GM12878 (cell line): ENCODE data around the gene TRMT13. TPM values are rescaled to one million over a fixed set of nuclear protein-coding genes. Genes with fewer than 3 reads are reported as not detected.

Experiments
- ATAC-seq: fragments of 200-7000 bp; cut with Tn5 transposase; 3 replicates; pipeline ENCODE4 v1.9.1; 2020; ENCODE audit warnings: mild to moderate bottlenecking, moderate library complexity
- BruUV-seq: library from RNA; stranded (reverse); fragments of 400-500 nt; replicated peaks from 2 replicates; lab custom pipeline; 2021; lab: Mats Ljungman, UMichigan
- CTCF ChIA-PET: fragments of 300-600 bp; sonication (Branson Sonifier 250); formaldehyde crosslinking; extraction: SDS; loops from one replicate; lab custom pipeline; 2021; ENCODE audit warnings: inconsistent platforms; lab: Yijun Ruan, JAX
- POLR2A ChIA-PET: fragments of 350-600 bp; formaldehyde crosslinking; extraction: SDS; loops from one replicate; lab custom pipeline; 2021; ENCODE audit warnings: inconsistent platforms; lab: Charles Lee
- RAD21 ChIA-PET: fragments of 300-600 bp; sonication (Branson Sonifier 250); formaldehyde crosslinking; loops from one replicate; lab custom pipeline; 2023; ENCODE audit warnings: antibody characterized with exemption; ENCODE audit not compliant: unreplicated experiment; lab: Charles Lee
- SMC1A ChIA-PET: fragments of 300-600 bp; sonication (Branson Sonifier 250); formaldehyde crosslinking; loops from one replicate; lab custom pipeline; 2023; ENCODE audit not compliant: unreplicated experiment, uncharacterized antibody; lab: Charles Lee
- DNase-seq: peaks from one replicate; pipeline ENCODE4 v3.0.0-alpha.2; 2011; ENCODE audit warnings: low read depth, low spot score
- FAIRE-seq: peaks from 3 replicates; lab custom pipeline; 2011; peaks lifted over from hg19 to GRCh38; lab: Jason Lieb, UNC
- H2AFZ ChIP-seq: 2 replicates; pipeline ENCODE4 v1.6.0; 2011; ENCODE audit warnings: low read depth, low read length, control low read depth; ENCODE audit not compliant: control insufficient read depth
- H3K27ac ChIP-seq: 2 replicates; pipeline ENCODE4 v1.5.1; 2011; ENCODE audit warnings: control low read depth; ENCODE audit not compliant: control insufficient read depth, insufficient read depth
- H3K27me3 ChIP-seq, 2 experiments: replicated peaks in 1 of 2; 2 replicates each; pipeline versions ENCODE4 v1.6.0 to v1.6.1; 2011; ENCODE audit warnings: low read length in 1 of 2; ENCODE audit not compliant: control insufficient read depth in 2 of 2, insufficient read depth in 2 of 2
- H3K36me3 ChIP-seq, 2 experiments: 2 replicates each; pipeline ENCODE4 v1.5.1; 2011; ENCODE audit warnings: low read length in 1 of 2; ENCODE audit not compliant: control insufficient read depth in 2 of 2, insufficient read depth in 2 of 2
- H3K4me1 ChIP-seq: 2 replicates; pipeline ENCODE4 v1.6.1; 2011; ENCODE audit warnings: mild to moderate bottlenecking, low read length, moderate library complexity, mixed read lengths; ENCODE audit not compliant: control insufficient read depth, insufficient read depth
- H3K4me2 ChIP-seq: 2 replicates; pipeline ENCODE4 v1.6.0; 2011; ENCODE audit warnings: control low read depth; ENCODE audit not compliant: control insufficient read depth, insufficient read depth
- H3K4me3 ChIP-seq: fragments of 200-600 bp; sonication (generic); 2 replicates; pipeline ENCODE4 v1.5.1; 2016
- H3K79me2 ChIP-seq: 2 replicates; pipeline ENCODE4 v1.6.0; 2011; ENCODE audit warnings: low read length; ENCODE audit not compliant: control insufficient read depth, insufficient read depth
- H3K9ac ChIP-seq: 2 replicates; pipeline ENCODE4 v1.8.0; 2011; ENCODE audit warnings: low read length, control low read depth, mixed read lengths; ENCODE audit not compliant: control insufficient read depth, insufficient read depth
- H3K9me3 ChIP-seq: replicated peaks from 3 replicates; pipeline ENCODE4 v1.5.1; 2011; ENCODE audit warnings: mild to moderate bottlenecking, low read length; ENCODE audit not compliant: control insufficient read depth, insufficient read depth
- H4K20me1 ChIP-seq: 2 replicates; pipeline ENCODE4 v1.6.0; 2011; ENCODE audit not compliant: control insufficient read depth, insufficient read depth
- CHD2 ChIP-seq: IDR thresholded peaks from 2 replicates; pipeline ENCODE4 v1.6.1; 2011; ENCODE audit warnings: low read depth, low read length, improper control_type of control experiment, borderline replicate concordance
- ESRRA ChIP-seq: IDR thresholded peaks from 2 replicates; pipeline ENCODE4 v1.6.1; 2012; ENCODE audit warnings: mild to moderate bottlenecking, low read length, improper control_type of control experiment
- ETV6 ChIP-seq, 2 experiments: fragments of 450-650 bp in 1 of 2; IDR thresholded peaks in 1 of 2; conservative IDR thresholded peaks in 1 of 2; 2 replicates each; pipeline ENCODE4 v1.6.1; 2014; ENCODE audit warnings: antibody characterized with exemption in 1 of 2, borderline replicate concordance in 1 of 2, low read depth in 1 of 2, mild to moderate bottlenecking in 1 of 2, moderate library complexity in 1 of 2
- JUNB ChIP-seq: IDR thresholded peaks from 2 replicates; pipeline ENCODE4 v1.6.1; 2016; ENCODE audit warnings: antibody characterized with exemption, mild to moderate bottlenecking
- PML ChIP-seq: IDR thresholded peaks from 2 replicates; pipeline ENCODE4 v1.6.1; 2012; ENCODE audit warnings: low read length, inconsistent platforms
- POLR2A ChIP-seq: IDR thresholded peaks from 2 replicates; pipeline ENCODE4 v1.6.1; 2011; ENCODE audit warnings: low read depth, mild to moderate bottlenecking, low read length
- RCOR1 ChIP-seq: conservative IDR thresholded peaks from 2 replicates; pipeline ENCODE4 v1.6.1; 2012; ENCODE audit warnings: low read depth, low read length, improper control_type of control experiment
- TCF7 ChIP-seq: IDR thresholded peaks from 2 replicates; pipeline ENCODE4 v1.6.1; 2014; ENCODE audit warnings: antibody characterized with exemption, borderline replicate concordance
- ZNF384 ChIP-seq: IDR thresholded peaks from 2 replicates; pipeline ENCODE4 v1.6.1; 2012; ENCODE audit warnings: low read depth, mild to moderate bottlenecking, low read length, improper control_type of control experiment, borderline replicate concordance
- WGBS: methylation state at CpG from one replicate; pipeline ENCODE4 v1.1.6; 2016; ENCODE audit warnings: low lambda C conversion rate; ENCODE audit not compliant: insufficient replicate concordance, insufficient coverage; ENCODE audit errors: missing lambda C conversion rate; 5-methylcytosine and 5-hydroxymethylcytosine counted together
- in situ Hi-C: fragments of 300-500 bp; cut with MboI; formaldehyde crosslinking; loops from 9 replicates; pipeline ENCODE4 v1.14.3; 2018; ENCODE audit warnings: mixed read lengths
- intact Hi-C: fragments of 100-400 bp; cut with micrococcal nuclease; formaldehyde crosslinking; loops from one replicate; pipeline ENCODE4 v1.14.2; 2022; ENCODE audit not compliant: unreplicated experiment
- polyA plus RNA-seq, 11 experiments: library from polyadenylated mRNA; depleted of rRNA in 4 of 11; unstranded in 6 of 11; stranded (reverse) in 5 of 11; fragments of >200 nt; fragmentation: Nextera tagmentation in 4 of 11; fragmentation: Illumina TruSeq in 1 of 11; extraction: Ambion mirVana in 4 of 11; extraction: Trizol in 1 of 11; gene quantifications; 1 replicate in 1 of 11; 2 replicates in 10 of 11; pipeline versions ENCODE4 v1.2.1 to v1.2.3, GENCODE V29; 2011 to 2016; ENCODE audit warnings: inconsistent platforms in 2 of 11, missing spikeins in 2 of 11, low read depth in 1 of 11
- total RNA-seq, 4 experiments: library from RNA; depleted of rRNA in 3 of 4; stranded (reverse); fragments of >200 nt in 3 of 4; fragmentation: Illumina TruSeq in 1 of 4; extraction: Trizol in 1 of 4; gene quantifications; 2 replicates each; pipeline versions ENCODE4 v1.2.1 to v1.2.3, GENCODE V29; 2013 to 2021
- TF ChIP-seq, protein P1 (sequence below): fragments of 450-650 bp; formaldehyde crosslinking; IDR thresholded peaks from 2 replicates; pipeline ENCODE4 v1.5.0; 2022; ENCODE audit warnings: mild to moderate bottlenecking, missing genetic modification characterization
- TF ChIP-seq, protein P2 (sequence below): fragments of 450-650 bp; IDR thresholded peaks from 2 replicates; pipeline ENCODE4 v1.6.1; 2017; ENCODE audit warnings: borderline replicate concordance
- TF ChIP-seq, protein P3 (sequence below): IDR thresholded peaks from 2 replicates; pipeline ENCODE4 v1.6.1; 2011; ENCODE audit warnings: low read depth, low read length, improper control_type of control experiment, borderline replicate concordance

Gene TRMT13
- total and polyA plus RNA-seq, 10 of the 15 experiments (the other 5 are each of a cell fraction or from before 2014, with no cell fraction given): 13.7 to 26.6 (median 21.9) TPM

DNA sequence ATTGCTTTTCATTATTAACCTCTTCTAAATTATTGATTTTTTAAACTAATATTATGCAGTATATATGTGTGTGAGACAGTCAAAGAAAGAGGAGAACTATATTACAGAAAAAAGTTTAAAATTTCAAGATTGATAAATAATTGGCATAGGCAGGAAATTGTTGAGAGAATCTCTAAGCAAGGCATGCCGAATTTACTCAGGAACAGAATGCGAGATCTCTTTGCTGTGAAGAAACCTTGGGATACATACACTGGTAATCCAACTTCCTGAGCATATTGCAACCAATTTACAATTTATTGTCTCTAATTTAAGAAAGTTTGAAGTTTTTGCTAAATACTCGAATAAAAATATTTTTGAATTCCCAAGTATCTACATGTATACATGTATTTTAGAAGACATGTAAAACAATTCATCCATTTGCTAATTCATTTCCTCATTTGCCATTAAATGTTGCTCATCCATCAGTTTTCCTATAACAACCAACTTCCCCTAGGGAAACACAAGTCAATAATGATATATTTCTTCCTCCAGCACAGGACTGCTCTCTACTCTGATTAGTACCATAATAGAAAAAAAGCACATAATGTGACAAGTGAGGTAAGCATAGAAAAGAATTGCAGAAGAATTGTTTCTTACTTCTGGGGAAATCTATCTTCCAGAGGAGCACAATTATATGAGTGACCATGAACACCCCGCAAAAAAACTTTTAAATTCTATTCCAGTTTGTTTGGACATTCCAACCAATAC lies 44.5 kb downstream of the TRMT13 start (continued):
- TF ChIP-seq, protein P1, sequence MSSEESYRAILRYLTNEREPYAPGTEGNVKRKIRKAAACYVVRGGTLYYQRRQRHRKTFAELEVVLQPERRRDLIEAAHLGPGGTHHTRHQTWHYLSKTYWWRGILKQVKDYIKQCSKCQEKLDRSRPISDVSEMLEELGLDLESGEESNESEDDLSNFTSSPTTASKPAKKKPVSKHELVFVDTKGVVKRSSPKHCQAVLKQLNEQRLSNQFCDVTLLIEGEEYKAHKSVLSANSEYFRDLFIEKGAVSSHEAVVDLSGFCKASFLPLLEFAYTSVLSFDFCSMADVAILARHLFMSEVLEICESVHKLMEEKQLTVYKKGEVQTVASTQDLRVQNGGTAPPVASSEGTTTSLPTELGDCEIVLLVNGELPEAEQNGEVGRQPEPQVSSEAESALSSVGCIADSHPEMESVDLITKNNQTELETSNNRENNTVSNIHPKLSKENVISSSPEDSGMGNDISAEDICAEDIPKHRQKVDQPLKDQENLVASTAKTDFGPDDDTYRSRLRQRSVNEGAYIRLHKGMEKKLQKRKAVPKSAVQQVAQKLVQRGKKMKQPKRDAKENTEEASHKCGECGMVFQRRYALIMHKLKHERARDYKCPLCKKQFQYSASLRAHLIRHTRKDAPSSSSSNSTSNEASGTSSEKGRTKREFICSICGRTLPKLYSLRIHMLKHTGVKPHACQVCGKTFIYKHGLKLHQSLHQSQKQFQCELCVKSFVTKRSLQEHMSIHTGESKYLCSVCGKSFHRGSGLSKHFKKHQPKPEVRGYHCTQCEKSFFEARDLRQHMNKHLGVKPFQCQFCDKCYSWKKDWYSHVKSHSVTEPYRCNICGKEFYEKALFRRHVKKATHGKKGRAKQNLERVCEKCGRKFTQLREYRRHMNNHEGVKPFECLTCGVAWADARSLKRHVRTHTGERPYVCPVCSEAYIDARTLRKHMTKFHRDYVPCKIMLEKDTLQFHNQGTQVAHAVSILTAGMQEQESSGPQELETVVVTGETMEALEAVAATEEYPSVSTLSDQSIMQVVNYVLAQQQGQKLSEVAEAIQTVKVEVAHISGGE (CRISPR knock-in tag): no peak
- no peak for TF ChIP-seq PML
- TF ChIP-seq RCOR1: no peak
- TF ChIP-seq, protein P2, sequence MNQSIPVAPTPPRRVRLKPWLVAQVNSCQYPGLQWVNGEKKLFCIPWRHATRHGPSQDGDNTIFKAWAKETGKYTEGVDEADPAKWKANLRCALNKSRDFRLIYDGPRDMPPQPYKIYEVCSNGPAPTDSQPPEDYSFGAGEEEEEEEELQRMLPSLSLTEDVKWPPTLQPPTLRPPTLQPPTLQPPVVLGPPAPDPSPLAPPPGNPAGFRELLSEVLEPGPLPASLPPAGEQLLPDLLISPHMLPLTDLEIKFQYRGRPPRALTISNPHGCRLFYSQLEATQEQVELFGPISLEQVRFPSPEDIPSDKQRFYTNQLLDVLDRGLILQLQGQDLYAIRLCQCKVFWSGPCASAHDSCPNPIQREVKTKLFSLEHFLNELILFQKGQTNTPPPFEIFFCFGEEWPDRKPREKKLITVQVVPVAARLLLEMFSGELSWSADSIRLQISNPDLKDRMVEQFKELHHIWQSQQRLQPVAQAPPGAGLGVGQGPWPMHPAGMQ: no peak
- TF ChIP-seq TCF7: no peak
- TF ChIP-seq JUNB: no peak

DNA sequence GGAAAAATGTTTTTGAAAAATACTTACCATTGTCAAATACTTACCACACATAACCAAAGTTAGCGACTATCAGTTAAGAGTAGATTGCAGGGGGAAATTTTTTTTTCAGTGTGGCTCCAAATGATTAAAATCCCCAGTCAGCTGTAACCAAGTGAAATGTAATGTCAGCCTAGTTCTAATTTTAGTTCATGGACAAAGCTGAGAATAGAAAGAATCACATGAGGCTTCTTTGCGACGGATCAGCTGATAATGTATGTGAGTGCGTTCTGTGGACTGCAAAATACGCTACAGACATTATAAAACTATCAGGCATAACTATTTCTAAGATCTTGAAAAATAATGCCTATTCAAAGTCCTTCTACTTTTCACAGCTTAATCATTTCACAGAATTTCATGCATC lies 45.1 kb downstream of the TRMT13 start, which contains the start of gene LRRC39:
LRRC39 (minus strand) TSS at position 166 of the 400 bp plus-strand sequence. CDS start 9,740 bp downstream, outside the sequence.
- H3K79me2 ChIP-seq: no peaks in the 10 kb centered on the region
- no peak within 1 kb of the TSS for H2AFZ ChIP-seq
- no peaks in the 10 kb centered on the region for H3K9me3 ChIP-seq
- ChIA-PET POLR2A (no interaction called here), CTCF (interaction anchor here (1.3 kb wide), 1 partner anchor 281 kb away, joined by 3 read pairs; no protein-coding TSS in a partner anchor), RAD21 (no interaction called here), SMC1A (no interaction called here)
- no peak for TF ChIP-seq ZNF384
- no peak for TF ChIP-seq POLR2A
- TF ChIP-seq, protein P3, sequence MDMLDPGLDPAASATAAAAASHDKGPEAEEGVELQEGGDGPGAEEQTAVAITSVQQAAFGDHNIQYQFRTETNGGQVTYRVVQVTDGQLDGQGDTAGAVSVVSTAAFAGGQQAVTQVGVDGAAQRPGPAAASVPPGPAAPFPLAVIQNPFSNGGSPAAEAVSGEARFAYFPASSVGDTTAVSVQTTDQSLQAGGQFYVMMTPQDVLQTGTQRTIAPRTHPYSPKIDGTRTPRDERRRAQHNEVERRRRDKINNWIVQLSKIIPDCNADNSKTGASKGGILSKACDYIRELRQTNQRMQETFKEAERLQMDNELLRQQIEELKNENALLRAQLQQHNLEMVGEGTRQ: no peak
- no peak for TF ChIP-seq ESRRA
- TF ChIP-seq CHD2: no peak
- TF ChIP-seq ETV6 (conservative IDR thresholded peaks at IDR 0.05 in 1 of 2, IDR thresholded peaks at IDR 0.05 in 1 of 2; ENCODE audit: borderline replicate concordance in 1 of 2, low read depth in 1 of 2): no peak
- FAIRE-seq: no peak
- 74% methylated on average over 5 of the region's 5 CpGs for WGBS
- H3K4me1 ChIP-seq: no peaks in the 10 kb centered on the region
- no peaks in the 10 kb centered on the region for H3K27me3 ChIP-seq
- no peaks in the 10 kb centered on the region for H3K36me3 ChIP-seq
- H3K27ac ChIP-seq: no peak within 1 kb of the TSS
- in situ Hi-C loops (no loop called here), intact Hi-C loops (no loop called here)
- no peak within 1 kb of the TSS for H3K9ac ChIP-seq
- no peak for DNase-seq
- H4K20me1 ChIP-seq: no peaks in the 10 kb centered on the region
- no peak for ATAC-seq
- no TSS peak for BruUV-seq
- no peak within 1 kb of the TSS for H3K4me2 ChIP-seq
- H3K4me3 ChIP-seq: no peak within 1 kb of the TSS
